HG02852 (cell line): Measurements from ENCODE around the gene DDX3X.
A peak's percentile ranks its signal among the peaks of the same experiment; 100 is the strongest.

ENCODE experiments used
- ATAC-seq: cut with Tn5 transposase; IDR thresholded peaks from one replicate; pipeline ENCODE4 v1.9.1; 2021; ENCODE audit warnings: mild to moderate bottlenecking, moderate library complexity; ENCODE audit not compliant: unreplicated experiment

DDX3X gene

DNA sequence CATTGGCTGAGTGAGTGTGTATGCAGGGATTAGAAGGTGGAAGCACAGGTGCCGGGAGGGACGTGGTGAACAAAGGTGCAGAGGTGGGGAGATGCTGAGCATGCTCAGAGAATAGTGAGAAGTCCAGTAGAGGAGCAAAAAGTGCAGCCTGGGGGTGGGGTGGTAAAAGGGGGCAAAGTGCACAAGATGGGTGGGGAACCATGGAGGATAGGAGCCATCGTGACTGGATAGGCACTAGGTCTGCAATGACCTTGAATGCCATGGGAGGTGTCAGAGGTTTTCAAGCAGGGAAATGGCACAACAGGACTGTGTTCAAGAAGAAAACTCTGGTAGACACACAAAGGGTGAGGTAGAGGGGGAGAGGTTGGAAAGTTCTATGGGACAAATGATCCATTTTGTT, 6.6 kb upstream of the DDX3X start:
- no peak for ATAC-seq

DNA sequence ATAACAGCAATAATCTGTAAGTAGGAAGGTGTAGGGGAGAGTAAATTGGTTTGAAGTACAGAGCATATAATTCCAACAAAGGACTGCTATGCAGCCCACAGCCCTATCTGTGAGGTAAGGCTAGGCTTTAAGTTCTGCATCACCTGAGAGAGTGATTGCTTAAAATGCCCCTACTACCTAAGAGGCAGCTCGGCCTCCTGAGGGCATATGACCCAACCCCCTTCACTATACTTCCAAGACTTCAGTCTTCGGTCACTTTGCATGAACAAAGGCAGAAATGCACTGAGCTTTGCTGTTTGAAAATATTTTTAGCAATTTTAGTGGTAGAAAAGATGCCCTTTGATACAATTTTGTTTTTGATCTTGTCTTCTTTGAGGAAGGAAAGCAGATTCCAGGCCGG, 4.9 kb upstream of the DDX3X start:
- ATAC-seq, result no peak

DNA sequence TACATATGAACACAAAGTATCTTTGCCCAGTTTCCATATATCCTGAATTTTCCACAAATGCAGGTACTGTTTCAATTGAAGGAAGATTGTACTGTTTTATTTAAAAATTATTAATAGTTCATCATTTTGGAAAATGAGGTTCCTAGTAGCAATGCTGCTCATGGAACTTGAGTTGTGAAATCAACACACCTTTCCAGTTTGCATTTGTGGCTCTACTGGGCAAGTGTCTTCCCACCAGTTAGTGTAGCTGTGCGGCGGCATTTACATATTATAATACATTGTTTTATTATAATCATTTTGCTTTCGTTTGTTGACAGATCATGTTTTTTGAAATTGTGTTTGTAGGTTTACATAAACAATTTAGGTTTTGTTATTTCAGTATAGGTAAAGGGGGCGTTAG, 2.0 kb upstream of the DDX3X start:
- ATAC-seq, result no peak

DNA sequence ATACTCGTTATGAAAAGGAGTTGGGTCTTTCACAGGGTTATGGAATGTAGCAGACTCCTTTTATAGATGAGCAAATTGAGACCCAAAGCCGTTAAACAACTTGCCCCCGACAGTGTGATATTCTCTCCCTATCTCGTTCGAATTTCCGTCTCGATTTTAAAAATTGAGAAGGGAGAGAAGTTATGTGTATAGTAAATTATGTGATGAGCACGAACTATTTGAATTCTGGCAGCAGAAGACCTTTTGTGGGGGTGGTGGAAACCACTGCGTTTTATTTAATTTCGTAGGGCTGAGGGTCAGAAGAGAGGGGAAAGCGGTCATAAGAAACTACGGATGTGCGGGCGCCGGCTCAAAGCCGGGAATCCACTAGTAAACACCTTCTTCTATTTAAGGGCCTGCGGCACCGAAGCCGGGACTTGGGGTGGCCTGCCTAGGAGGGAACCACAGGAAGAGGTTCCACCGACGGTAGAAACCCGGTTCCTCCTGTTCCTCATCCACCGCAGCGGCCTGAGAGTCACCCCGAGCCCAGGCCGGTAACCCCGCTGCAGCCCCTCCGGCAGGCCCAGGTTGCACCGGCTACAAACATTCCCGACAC, 1.5 kb upstream of the DDX3X start:
- ATAC-seq, result peak; percentile 9

DNA sequence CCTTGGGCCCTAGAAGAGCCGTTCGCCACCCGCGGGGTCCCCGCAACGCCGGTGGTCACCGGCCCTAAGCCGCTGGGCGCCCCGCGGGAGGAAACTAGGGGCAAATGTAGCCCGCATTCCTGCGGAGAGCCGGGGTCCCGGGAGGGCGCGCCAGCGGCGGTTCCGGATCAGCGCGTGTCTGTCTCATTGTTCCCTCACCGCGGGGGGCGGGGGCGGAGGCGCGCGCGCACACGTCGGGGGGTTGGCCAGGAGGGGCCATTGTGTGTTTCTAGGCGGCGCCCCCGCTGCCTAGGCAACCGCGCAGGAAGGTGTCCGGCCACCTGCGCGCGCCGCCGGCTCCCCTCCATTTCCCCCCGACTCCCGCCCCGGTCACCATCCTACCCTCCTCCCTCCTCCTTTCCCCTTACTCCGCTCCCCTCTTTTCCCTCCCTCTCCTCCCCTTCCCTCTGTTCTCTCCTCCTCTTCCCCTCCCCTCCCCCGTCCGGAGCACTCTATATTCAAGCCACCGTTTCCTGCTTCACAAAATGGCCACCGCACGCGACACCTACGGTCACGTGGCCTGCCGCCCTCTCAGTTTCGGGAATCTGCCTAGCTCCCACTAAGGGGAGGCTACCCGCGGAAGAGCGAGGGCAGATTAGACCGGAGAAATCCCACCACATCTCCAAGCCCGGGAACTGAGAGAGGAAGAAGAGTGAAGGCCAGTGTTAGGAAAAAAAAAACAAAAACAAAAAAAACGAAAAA, 789 bp upstream of the DDX3X start:
- ATAC-seq, result peak; percentile 46

DNA sequence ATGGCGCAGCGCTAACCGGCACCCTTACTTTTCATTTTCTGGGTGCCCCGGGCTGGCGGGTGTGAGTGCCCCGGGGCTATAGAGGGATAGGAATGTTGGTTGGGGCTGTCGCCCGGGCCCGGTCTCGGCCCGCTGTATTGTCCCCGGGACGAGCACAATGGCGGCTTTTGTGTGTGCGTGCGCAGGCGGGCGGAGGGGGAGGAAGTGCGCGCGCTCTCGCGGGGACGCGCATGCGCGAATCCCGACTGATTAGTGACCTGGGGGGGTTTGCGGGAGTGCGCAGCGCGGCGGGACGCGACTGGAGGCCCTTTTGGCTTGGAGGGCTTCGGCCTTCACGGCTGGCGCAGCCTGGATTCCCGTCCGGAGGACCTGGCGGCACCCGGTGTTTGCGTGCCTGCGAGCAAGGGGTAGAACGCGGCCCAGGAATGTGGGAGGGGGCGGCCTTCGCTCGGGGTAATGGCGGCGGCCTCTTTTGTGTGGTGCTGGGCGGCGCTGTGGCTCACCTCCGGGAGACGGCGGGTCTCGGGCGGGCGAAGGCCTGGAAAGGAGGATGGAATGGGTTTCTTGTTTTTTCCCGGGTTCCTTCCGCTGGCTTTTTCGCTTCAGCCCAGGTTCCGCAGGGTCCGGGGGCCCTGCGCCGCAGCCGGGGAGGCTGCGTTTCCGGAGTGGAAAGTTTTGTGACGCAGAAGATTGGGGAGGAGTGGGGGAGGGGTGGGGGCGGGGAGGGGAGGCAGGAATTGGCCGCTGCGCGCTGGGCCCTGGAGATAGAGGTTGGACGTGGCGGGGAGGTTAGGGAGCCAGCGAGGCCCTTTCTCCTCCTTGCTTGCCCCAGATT, 618 bp downstream of the DDX3X start:
- ATAC-seq, result peak; percentile 27

DNA sequence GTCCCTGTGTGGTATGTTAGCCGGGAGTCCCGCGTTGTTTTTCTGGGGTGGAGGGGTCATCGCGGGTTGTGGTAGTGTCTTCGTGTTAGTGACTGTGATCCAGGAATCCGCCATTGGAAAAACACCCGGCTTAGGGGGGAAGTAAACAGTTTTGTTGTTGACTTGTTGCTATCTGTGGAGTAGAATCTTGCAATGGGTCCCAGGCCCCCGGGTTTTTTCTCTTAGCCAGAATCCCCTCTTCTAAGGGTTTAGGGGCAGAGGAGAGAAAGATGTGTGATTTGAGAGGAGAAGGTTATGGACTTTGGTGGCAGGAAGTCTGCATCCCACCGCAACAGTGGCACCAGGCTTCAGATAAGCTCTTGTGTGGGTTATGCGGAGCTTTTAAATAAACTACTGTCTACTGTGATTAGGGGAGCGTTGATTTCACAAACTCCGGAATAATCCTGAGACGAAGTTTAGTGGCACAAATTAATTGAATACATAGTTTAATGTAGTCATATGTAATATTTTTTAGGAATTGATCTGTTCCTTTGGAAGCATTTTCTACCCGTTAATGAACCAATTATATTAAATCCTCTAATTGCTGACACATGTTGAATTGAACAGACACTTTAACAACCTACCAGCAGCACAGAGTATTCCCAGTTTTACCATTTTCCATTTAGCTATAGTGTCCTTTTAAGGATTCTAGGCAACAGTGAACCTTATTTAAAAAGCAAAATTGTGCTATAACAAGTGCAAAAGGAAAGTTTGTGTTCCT, 1.4 kb downstream of the DDX3X start:
- ATAC-seq, result no peak

DNA sequence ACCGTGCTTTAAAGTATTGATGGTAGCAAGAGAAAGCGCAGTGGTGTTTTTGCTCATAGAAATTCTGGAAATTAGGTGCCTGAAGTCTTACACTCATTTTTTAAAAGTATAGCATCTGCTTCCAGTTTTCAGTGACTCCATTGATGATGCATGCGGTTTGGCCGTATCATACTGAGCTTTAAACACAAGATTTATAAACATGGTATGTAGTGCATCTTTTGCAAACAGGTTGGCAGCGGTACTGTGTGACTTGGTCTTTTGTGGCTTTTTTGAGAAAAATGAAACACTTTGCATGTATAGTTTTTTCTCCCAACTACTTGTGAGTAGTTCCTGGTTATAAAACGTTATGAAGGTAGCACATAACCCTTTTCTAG, 2.0 kb downstream of the DDX3X start:
- ATAC-seq, result no peak

DNA sequence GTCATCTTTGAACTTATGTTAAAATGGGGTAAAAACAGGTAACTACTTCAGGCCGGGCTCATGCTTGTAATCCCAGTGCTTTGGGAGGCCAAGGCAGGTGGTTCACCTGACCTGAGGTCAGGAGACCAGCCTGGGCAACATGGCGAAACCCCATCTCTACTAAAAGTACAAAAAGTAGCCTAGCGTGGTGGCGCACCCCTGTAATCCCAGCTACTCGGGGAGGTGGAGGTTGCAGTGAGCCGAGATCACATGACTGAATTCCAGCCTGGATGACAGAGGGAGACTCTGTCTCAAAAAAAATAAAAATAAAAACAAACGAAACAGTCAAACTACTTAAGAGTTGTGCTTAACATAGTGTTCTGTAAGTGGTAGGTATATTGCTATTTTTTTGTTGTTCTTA, 2.5 kb downstream of the DDX3X start:
- ATAC-seq, result no peak

DNA sequence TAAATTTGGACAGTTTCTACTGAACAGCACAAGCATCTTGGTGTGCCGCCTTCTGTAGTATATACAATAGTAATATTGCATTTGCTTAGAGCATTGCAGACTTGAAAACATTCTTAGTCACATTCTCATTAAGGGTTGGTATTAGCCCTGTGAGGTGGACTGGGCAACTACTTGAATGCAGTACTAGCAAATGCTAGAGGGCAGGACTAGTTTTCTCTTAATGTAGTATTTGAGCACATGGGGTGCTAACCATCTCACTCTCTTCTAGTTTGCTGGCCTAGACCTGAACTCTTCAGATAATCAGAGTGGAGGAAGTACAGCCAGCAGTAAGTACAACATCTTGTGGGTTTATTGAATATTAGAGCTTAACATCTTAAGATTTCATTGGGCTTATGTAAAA, 3.2 kb downstream of the DDX3X start:
- ATAC-seq, result no peak

DNA sequence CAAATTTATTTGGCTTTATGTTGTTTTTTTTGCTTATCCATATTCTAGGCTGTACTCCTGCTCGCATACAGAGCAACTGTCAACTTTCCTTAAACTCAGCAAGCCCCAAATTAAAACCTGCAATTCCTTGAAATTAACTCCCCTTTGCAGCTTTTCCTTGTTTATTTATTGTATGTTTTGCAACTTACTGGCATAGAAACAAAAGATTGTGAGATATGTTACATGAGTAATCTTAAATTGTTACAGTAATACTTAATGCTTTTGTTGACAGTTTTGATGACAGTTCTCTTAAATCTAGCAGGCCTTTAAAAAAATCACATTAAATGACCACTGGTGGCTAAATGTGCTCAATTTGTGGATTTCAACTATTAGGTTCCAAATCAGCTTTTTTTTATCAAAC, 4.5 kb downstream of the DDX3X start:
- ATAC-seq, result no peak

DNA sequence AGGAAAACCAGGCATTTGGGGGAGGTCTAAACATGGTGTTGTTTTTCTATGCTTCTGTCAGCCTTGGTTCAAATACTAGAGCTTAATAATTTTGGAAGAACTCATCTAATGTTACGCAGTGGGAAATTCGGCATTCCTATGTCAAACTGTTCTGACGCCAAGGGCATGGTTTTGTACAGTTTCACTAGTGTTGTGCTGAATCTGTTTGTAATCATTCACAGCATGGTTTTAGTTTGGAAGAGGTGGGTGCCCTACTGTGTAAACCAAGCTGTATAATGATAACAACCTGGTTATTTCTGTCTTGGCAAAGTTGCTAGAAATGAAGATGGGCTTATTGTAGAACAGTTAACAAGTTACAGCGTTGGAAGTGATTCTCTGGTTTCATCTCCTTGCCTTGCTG, 5.2 kb downstream of the DDX3X start:
- no peak for ATAC-seq

DNA sequence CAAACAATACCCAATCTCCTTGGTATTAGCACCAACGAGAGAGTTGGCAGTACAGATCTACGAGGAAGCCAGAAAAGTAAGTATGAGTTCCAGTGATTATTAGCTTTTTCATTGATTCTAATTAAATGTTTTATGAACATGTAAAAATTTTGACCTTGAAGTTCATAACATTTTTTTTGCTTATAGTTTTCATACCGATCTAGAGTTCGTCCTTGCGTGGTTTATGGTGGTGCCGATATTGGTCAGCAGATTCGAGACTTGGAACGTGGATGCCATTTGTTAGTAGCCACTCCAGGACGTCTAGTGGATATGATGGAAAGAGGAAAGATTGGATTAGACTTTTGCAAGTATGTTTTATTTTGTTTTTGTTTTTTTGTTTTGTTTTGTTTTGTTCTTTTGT, 10.1 kb downstream of the DDX3X start:
- no peak for ATAC-seq

DNA sequence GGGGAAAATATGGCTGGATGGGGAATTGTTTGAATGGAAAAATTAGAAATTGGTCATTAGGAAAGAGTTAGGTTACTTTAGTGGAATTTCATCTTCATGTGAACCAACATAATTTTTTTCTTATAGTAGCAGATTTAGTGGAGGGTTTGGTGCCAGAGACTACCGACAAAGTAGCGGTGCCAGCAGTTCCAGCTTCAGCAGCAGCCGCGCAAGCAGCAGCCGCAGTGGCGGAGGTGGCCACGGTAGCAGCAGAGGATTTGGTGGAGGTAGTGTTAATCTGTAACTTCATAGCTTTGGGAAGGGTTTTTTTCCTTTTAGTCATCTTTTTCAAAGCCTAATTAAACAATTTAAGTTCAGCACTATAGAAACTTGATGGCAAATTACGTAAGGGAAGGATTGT, 13.2 kb downstream of the DDX3X start:
- ATAC-seq, result no peak

DNA sequence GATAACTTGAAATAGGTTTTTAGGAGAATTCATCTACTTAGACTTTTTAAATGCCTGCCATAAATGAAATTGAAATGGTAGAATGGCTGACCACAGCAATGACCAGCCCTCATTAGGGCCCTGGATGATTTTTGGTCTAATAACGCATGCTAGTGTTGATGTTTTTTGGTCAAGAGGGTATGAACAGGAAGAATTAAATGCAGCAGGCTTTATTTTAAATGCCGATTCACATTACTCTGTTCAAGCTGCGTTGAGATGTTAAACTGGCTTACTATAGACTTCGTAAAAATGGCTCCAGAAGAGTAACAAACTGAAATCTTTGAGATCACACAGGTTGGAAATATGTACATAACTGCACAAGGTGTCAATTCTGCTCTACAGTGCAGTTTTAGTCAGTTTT, 14.6 kb downstream of the DDX3X start:
- no peak for ATAC-seq

DNA sequence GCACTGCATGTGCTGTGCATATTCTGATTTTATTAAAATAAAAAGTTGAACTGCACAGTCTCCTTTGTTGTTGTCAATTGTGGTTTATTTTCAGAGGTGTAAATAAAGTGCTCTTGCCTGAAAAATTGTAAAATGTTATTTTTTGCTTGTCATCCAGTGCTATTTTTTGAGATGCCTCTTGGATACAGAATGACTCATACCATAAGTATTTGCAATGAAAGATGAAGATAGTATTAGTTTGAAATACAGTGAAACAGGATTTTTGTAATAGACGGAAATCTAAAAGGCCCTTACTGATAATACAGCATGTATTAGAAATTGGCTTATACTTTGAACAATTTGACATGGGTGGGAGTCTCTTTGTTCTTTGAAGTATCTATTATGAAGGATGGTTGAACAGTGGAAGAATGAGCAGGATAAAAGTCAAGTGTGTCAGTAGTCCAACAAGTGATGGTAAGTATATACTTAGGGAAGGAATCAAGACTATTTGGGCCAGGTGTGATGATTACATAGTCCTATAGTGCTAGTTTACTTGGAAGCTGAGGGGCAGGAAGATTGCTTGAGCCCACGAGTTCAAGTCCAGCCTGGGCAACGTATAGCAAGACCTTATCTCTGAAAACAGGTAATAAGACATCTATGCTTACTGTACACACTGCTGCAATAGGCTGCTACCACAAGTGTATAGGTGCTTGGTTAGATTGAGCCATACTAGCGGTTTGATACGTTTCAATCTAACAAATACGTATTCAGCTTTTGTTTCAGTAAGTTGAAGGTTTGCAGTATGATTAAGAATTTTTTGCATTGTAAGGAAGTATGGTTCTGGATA, 16.4 kb downstream of the DDX3X start:
- no peak for ATAC-seq

DNA sequence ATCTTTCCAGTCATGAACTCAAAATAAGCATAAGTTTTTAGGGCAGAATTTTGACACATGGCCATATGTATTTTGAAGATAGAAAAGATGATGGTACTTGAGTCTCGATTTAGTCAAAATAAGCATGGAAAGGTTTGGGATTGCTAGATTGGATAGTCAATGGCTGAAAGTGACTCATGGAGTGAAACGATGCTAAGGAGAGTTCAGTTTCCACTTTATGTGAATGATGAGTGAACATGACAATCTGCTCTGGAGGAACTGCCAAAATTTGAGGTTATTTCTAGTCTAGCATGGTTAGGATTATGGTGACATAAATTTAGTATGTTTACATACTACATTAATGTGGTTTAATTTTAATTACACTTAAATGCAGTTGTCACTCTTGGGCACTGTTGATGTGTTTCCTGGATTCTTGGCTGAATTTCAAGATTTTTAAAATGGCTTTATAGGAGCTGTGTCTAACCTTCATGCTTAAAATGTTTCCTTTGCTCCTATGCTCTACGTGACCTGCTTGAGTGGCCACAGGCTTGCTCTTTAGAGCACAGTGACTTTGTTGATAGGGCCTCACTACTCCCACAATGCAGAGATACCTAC, 17.1 kb downstream of the DDX3X start:
- ATAC-seq, result no peak

DNA sequence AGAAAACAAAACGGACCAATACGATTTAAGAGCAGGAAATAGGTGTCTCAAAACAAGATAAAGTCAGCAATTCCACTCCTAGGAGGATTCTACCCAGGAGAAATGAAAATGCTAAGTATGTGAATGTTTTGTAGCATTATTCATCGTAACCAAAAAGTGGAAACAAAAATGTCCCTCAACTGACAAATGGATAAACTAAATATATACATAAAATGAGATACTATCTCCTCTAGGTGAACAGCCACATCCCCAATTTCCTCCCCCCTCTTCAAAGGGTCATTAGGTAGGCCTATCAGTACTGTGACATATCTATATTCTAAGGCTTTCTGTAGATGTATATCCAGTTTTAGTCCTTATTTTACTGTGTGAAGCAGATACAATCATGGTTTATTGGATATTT, 18.0 kb downstream of the DDX3X start:
- no peak for ATAC-seq

DNA sequence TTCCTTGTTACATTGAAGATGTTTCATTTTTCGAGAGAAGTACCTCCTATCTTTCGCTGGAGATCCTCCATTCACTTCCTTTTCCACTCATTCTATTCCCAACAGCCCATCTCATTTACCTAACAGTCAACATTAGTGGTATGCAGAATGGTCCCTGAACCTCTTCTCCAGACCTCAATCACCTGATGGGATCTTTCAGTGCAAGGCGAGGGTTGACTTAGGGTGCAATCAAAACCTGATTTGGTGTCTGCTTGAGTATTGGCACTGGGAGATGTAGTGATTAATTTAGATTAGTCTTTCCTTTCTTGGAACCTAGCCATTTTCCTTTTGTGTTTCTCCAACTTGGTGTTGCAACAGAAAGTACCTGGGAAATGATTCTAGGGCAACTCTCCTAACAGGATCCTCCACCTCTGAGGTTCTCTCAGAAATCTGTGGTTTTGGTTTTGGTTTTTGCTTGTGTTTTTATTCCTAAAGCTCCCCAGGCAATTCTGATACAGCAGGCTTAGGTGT, 18.4 kb downstream of the DDX3X start:
- no peak for ATAC-seq

DNA sequence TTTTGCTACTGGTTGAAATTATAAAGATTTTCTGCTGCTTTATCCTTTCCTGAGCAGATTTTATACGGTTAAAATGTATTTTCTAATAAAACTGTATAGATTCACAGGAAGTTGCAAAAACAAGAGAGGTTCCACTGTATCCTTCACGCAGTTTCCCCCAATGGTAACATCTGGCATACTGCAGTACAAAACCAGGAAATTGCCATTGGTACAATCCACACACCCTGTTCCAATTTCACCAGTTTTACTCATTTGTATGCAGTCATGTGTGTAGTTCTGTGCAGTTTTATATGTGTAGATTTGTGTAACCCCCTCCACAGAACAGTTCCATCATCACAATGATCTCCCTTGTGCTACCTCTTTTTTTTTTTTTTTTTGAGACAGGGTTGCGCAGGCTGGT, 20.0 kb downstream of the DDX3X start:
- no peak for ATAC-seq
